Stimulated activated CD8-positive, alpha-beta memory T cell treated with anti-CD3 and anti-CD28 coated beads, Interleukin-12 subunit alpha, Interleukin-12 subunit beta, amount 100 ng/mL, for 1 hour (primary cell): ENCODE measurements around the gene COL9A3.
A peak's percentile ranks its signal among the peaks of the same experiment; 100 is the strongest.

Source experiments
- DNase-seq: peaks from one replicate; pipeline ENCODE4 v3.0.0-alpha.2; 2020; ENCODE audit warnings: low read depth

The COL9A3 gene

DNA sequence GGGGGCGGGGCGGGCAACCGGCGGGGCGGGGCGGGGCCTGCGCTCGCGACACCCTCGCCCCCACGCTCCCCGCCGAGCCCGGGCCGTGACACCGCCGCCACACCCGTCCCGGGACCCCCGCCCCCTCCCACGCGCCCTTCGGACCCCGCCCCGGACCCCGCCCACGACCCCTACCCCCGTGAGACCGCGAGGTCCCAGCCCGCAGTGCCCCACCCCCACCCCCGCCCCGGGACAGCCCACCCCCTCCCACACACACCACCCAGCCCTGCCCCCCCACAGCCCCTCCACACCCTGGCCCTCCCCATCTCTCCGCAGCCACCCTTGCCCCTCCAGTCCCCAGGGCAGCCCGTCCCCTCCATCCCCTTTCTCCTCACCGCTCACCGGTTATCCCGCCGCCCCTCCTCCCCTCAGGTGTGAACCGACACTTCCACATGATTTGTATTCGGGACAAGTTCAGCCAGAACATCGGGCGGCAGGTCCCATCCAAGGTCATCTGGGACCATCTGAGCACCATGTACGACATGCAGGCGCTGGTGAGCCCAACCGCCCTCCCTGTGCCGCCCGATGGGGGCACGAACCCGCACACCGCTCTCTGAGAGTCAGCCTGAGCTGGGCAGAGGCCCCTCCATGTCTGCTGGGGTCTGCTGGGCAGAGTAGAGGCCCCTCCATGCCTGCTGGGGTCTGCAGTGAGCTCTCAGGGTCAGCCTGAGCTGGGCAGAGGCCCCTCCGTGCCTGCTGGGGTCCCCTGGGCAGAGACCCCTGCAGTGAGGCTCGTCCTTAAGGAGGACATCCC is 20.0 kb upstream of the COL9A3 start:
- DNase-seq, result no peak

DNA sequence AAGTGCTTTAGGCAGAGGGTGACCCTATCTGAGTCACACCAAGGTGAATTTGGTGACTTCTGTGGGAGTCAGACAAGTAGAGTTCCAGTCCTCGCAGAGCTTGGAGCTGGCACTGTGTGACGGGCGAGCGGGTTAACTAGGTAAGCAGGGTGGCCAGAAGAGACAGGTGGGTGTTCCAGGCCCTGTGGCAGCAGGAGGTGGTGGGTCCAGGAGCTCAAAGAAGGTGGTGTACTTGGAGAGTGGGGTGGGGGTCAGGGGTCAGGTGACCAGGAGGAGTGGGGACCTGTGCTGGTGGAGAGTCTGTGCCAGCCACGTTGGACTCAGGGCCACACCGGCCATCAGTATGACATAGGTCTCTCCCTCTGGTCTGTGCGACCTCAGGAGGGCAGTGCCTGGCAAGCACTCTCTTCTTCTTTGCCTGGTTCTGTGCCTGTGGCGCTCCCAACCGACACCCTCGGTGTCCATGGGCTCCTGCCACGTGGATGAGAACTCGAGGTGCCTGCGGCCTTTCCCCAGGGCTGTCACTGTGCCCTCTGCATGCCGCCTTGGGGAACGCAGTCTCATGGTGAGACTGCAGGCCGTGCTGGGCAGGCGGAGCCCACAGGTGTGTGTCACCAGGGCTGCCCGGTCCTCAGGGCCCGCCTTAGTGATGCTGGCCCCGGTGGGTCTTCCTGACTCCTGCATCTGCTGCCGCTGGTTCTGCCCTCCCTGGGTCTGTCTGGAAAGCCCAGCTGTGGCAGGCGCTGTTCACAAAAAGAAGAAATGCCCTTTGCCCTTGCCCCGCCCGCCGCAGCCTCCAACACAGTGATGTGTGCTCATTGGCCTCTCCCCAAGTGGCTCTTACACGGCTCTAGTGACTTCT is 18.9 kb upstream of the COL9A3 start:
- DNase-seq, result no peak

- no peak for DNase-seq
Measured at GRCh38 chr20:62799036-62799435, 17.8 kb upstream of the COL9A3 start.

GRCh38 chr20:62799459-62799858 is 17.4 kb upstream of the COL9A3 start:
- DNase-seq, result no peak

DNA sequence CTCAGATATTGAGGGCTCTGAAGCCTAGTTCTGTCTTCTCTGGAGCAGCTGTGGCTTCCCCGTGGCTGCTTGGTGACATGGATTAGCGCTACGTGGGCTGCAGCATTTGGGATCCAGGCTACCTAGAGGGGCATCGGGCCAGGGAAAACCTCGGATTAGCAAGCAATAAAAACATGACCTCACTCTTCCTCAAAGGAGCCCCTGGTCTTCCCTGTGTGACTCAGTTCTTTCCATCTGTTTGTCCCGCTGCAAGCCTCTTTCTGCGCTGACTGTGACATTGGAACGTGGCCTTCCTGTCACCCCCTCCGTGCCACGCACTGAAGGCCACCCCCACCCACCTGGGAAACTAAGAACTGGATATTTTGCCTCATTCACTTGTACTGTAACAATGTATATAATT is 17.0 kb upstream of the COL9A3 start:
- DNase-seq, result no peak

- no peak for DNase-seq
Measured at GRCh38 chr20:62800314-62801259, 16.3 kb upstream of the COL9A3 start.

GRCh38 chr20:62801284-62802010 is 15.4 kb upstream of the COL9A3 start:
- no peak for DNase-seq

- no peak for DNase-seq
Measured at GRCh38 chr20:62802026-62802712, 14.7 kb upstream of the COL9A3 start.

DNA sequence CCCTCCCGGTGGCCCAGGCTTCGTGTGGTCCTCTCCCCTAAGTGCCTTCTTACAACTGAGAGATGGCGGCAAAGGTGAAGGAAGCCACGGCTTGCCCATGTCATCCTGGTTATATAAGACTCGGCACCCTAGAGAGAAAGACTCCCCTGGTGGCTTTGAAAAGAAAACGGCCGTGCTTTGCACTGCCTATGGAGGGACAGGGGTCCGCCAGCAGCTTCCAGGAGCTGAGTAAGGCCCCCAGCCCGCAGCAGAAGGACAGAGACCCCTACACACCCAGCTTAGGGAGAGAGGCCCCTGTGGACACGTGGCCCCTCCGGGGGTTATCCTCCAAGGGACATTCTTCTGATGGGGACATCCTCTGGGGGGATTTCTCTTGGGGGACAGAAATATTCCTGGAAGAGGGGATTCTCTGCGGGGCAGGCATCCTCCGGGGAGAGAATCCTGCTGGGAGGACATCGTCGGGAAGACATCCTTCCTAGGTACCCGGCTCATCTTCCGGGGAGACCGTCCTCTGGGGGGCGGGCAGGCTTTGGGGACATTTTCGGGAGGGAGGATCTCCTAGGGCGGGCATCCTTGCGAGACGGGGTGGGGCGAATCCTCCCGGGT is 12.7 kb upstream of the COL9A3 start:
- no peak for DNase-seq

- peak; percentile 57 for DNase-seq
Measured at GRCh38 chr20:62804627-62805154, 12.2 kb upstream of the COL9A3 start, which contains the start of gene OGFR. OGFR (plus strand) TSS chr20:62804835; CDS start chr20:62804860, 25 bp downstream.

GRCh38 chr20:62805155-62805710 is 11.6 kb upstream of the COL9A3 start:
- no peak for DNase-seq

DNA sequence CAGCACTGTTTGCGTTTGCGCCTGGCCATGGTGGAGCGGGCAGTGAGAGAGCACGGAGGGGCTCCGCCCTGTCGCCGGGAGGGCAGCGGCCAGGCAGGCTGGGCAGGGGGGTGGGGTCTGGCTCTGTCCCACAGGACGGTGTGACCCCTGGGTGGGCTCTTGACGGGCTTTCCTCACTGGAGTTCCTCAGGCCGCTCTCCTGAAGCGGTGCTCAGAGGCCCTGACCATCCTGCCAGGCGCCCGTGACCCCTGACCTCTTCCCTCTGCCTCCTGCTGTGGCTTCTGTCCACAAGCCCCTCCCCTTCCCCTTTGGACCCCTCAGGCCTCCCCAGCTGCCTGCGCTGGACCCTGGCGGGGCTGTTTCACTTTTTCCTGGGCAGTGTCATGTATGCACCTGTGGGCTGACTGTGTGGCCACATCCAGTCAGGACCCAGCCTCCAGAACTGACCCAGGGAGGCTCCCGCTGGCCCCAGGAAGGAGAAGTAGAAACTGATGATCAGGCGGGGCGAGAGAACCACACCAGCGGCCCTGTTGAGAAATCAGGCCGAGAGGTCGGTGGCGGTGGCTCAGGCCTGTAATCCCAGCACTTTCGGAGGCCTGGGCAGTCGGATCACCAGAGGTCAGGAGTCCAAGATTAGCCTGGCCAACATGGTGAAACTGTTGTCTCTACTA is 11.0 kb upstream of the COL9A3 start:
- no peak for DNase-seq

DNA sequence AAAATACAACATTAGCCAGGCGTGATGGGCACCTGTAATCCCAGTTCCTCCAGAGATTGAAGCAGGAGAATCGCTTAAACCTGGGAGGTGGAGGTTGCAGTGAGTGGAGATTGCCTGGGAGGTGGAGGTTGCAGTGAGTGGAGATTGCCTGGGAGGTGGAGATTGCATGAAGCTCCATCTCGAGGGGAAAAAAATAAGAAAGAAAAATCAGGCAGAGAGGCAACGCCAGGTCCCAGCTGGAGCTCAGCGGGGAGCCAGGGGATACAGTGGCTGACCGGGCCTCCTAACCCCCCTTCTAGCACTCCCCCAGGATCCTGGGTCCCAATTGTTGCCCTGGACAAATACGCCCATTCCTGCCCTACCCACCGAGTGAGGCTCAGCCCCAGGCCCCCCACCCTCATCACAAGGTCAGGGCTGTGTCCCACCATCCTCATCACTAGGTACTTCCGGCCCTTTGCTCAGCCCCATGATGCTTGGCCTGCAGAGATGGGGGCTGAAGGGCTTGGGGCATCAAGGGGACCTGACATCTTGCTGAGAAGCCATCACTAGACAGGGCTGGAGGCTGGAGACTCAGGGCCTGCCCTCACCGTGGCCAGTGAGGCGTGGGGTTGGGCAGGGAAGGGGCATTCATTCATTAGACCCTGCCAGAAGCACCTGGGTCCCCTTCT is 10.3 kb upstream of the COL9A3 start:
- DNase-seq, result no peak

- DNase-seq, result no peak
Measured at GRCh38 chr20:62807444-62808210, 9.2 kb upstream of the COL9A3 start.

- peak; percentile 65 for DNase-seq
Measured at GRCh38 chr20:62808211-62808865, 8.5 kb upstream of the COL9A3 start.

- no peak for DNase-seq
Measured at GRCh38 chr20:62809530-62810428, 7.1 kb upstream of the COL9A3 start.
